ENCODE results near the gene ENTREP3.
A peak's percentile ranks its signal among the peaks of the same experiment; 100 is the strongest.
"Not testable (repeated sequence)": the region's sequence is repeated elsewhere in the genome, so short reads cannot be mapped to it uniquely, and the experiment has no call there.

Gene ENTREP3

GRCh38 chr1:155219592-155220031, 35.7 kb downstream of the ENTREP3 start:
- no peak for DNase-seq

DNA sequence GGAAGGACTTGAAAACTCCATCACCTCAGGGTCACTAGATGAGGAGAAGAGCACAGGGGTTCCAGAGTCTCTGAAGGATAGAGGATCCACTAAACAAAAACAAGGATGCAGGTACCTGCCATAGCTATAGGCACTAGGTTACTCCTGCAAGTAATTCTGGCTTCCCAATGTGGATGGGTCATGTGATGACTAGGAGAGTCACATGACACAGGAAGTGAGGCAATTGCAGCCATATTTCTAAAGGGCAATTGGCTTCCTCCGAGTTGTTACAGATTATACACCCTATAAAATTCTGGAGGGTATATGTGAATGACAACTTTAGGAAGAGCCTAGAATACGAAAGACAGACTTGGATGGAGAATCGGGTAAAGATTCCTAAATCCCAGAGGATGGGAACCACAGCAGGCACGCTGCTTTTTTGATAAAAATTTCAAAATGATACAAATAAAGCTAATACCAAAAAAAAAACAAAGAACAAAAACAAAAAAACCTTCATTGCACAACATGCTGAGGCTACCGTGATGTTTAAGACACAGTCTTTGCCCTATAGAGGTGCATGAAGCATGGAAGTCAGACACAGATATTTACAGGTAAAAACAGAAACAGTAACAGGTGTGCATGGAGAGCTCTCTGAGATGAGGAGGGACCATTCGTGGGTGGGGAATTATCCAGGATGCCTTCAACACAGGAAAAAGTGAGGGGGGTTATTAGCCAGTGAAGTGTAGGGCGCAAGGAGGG, 36.3 kb downstream of the ENTREP3 start:
- DNase-seq: peak; percentile 6

GRCh38 chr1:155214702-155215101, 40.6 kb downstream of the ENTREP3 start:
- not testable (repeated sequence) for DNase-seq

GRCh38 chr1:155212051-155212440, 43.2 kb downstream of the ENTREP3 start:
- not testable (repeated sequence) for DNase-seq

DNA sequence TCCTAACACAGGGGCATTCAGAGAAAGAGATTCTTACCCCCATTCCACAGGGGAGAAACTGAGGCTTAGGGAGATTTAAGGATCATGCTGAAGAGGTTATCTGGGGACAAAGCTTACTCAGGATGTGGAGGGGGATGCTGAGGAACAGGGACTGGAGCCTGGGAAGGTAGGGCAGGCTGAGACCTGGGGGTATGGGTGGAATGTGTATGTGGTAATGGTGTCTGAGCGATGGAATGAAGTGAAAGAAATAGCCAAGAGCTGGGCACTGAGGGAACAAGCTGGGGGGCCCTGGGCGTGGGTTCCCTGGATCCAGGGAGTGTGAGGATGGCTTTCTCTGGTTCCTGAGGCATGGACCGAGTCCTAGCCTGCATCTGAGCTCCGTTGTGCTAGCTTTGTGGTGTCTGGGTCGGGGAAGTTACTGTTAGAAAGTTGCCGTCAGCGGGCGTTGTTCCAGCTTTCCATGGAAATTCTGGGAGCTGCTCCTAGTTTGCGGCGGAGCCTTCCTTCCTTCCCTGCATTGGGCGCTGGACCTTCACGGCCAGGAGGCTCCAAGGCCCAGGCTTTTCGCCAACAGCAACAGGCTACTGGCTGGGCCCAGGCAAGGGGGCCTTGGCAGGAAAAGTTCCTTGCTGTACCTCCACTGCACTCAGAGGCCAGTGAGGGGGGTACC, 43.8 kb downstream of the ENTREP3 start:
- not testable (repeated sequence) for DNase-seq

GRCh38 chr1:155210314-155211104, 44.8 kb downstream of the ENTREP3 start:
- DNase-seq: no peak

DNA sequence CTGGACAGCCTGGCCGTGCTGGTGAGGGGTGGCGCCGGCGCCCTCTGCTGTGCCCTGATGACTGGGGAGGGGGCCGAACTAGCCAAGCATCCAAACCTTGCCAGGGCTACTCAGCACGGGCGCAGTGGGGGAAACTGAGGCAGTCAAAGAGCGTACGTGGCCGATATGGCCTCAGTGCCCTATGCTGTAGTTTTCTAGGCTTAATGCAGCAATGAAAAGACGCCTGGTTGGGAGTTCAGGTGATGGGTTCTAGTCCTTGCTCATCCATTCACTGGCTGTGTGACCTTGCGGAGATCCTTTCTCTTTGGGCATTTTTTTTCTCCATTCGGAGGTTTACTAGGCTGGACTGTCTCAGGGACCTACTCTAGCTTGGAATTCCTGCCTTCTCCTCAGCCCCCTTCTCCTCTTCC, 46.0 kb downstream of the ENTREP3 start:
- DNase-seq: no peak

GRCh38 chr1:155208541-155209311, 46.6 kb downstream of the ENTREP3 start, which contains the start of gene MTX1:
MTX1 (plus strand) TSS chr1:155208695; CDS start chr1:155208805, 110 bp downstream.
- peak; percentile 81 for DNase-seq

DNA sequence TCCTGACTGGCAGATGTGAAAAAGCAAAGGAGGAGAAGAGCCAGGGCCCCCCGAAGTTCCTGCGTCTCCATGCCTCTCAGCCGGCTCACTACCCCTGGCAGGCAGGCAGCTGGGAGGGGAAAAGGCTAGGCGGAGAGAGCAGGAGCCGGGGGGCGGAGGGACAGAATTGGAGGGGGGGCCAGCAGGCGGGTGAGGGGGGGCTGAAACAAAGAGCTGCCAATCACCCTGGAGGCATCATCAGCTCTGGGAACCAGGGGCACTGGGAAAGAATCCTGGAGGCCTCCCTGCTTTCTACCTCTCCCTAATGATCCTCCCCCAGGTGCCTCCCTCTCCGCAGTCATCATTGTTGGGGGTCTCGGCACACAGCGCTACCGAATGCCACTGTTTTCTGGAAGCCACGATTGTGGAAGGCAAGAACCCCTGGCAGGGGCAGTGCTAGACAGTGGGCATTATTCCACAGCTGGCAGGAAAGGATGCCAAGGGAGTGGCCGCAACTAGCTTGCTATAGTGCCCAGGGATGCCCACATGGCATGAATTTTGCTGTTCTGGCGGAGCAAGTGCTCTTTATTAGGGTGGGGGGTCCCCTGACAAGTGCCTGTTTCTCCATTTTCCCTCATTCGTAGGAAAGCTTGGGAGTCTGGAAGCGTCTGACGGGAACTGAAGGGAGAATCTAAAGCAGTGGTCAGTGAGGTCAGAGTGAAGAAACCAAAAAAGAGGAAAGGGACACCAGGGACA, 47.3 kb downstream of the ENTREP3 start, which contains the start of gene THBS3:
TSS of gene THBS3 (minus strand) at position 92 of the 735 bp plus-strand sequence. CDS start at position 71, 21 bp downstream.
- DNase-seq: peak; percentile 60

DNA sequence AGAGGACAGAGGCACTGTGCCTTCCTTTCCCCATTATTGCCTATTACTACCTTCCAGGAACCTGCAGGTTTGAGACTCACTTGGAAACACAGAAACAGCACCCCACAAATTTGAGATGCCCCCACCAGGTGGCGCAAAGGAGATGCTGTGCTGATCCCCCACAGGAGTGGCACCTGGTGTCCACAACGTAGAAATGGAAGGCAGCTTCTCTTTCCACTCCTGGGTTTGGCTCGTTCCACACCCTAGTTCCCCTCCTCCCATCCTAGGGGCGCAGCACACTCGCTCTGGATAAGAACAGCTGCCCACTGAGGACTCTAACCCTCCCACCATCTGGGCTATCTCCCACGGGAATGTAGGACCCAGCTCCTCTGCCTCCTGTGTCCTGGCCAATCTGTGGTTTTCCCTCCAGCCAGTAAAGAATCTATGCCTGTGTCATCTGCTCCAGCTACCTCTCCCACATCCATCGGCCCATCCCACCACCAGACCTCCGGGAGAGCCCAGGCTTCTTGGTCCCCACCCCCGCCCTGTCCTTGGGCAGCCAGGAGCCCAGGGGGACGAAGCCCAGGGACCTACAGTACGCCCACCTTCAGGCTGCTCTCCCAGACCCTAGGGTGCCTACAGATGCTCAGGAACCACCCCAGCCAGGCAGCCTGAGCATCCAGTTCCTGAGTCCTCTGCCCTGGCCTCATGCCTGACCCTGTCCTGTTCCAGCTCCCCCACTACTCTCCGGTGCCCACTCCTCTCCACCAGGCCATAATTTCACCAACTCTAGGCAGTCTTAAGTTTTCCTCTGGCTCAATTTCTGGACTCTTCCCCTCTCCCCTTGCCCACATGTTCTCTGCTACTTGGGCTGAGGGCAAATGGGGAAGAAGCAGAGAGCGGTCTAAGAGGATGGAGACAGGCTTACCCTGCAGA, 48.1 kb downstream of the ENTREP3 start:
- DNase-seq: peak; percentile 84

- DNase-seq: no peak
Observed at GRCh38 chr1:155205969-155206593, 49.2 kb downstream of the ENTREP3 start.

GRCh38 chr1:155205035-155205434, 50.2 kb downstream of the ENTREP3 start:
- no peak for DNase-seq

- DNase-seq: no peak
Observed at GRCh38 chr1:155202731-155203515, 52.4 kb downstream of the ENTREP3 start.

- no peak for DNase-seq
Observed at GRCh38 chr1:155202198-155202597, 53.1 kb downstream of the ENTREP3 start.

- no peak for DNase-seq
Observed at GRCh38 chr1:155200920-155201319, 54.4 kb downstream of the ENTREP3 start.

DNA sequence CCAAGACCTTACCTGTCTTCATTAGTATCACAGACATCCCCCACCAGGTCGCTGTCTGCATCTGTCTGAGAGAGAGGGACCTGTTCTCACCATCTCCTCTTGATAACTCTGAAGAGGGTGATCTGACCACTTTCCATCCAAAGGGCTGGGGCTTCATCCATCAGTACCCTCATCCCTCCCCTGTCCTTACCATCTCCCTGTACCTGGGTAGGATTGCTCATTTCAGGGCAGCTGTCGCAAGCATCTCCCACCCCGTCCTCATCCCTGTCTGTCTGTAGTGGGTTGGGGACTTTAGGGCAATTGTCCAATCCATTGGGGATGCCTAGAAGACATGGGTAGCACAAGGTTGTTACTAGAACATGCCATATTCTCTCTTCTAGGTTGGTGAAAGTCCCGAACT, 55.5 kb downstream of the ENTREP3 start:
- no peak for DNase-seq

- DNase-seq: no peak
Observed at GRCh38 chr1:155198547-155198906, 56.8 kb downstream of the ENTREP3 start.

- no peak for DNase-seq
Observed at GRCh38 chr1:155197901-155198546, 57.3 kb downstream of the ENTREP3 start.
